ENCODE measurements around the gene GBP1.
"Not testable (repeated sequence)": the region's sequence is repeated elsewhere in the genome, so short reads cannot be mapped to it uniquely, and the experiment has no call there.

GBP1 gene

GRCh38 chr1:89051955-89052312 lies 13.1 kb downstream of the GBP1 start:
- no peak for DNase-seq

GRCh38 chr1:89051300-89051954 lies 13.6 kb downstream of the GBP1 start:
- DNase-seq = no peak

GRCh38 chr1:89050649-89051033 lies 14.4 kb downstream of the GBP1 start:
- DNase-seq = no peak

- not testable (repeated sequence) for DNase-seq
Observed at GRCh38 chr1:89049901-89050648, 14.9 kb downstream of the GBP1 start.

- not testable (repeated sequence) for DNase-seq
Observed at GRCh38 chr1:89049187-89049586, 15.8 kb downstream of the GBP1 start.

GRCh38 chr1:89047734-89048133 lies 17.3 kb downstream of the GBP1 start:
- no peak for DNase-seq

GRCh38 chr1:89046318-89047183 lies 18.5 kb downstream of the GBP1 start:
- DNase-seq = not testable (repeated sequence)

- no peak for DNase-seq
Observed at GRCh38 chr1:89044970-89045721, 19.9 kb downstream of the GBP1 start.

GRCh38 chr1:89043940-89044339 lies 21.1 kb downstream of the GBP1 start:
- DNase-seq = no peak

- DNase-seq = no peak
Observed at GRCh38 chr1:89042491-89042890, 22.5 kb downstream of the GBP1 start.

GRCh38 chr1:89041721-89042120 lies 23.3 kb downstream of the GBP1 start:
- no peak for DNase-seq

- no peak for DNase-seq
Observed at GRCh38 chr1:89041119-89041641, 23.8 kb downstream of the GBP1 start.

GRCh38 chr1:89040315-89040626 lies 24.7 kb downstream of the GBP1 start:
- no peak for DNase-seq

GRCh38 chr1:89037186-89037585 lies 27.8 kb downstream of the GBP1 start:
- DNase-seq = no peak

GRCh38 chr1:89035080-89035479 lies 29.9 kb downstream of the GBP1 start:
- DNase-seq = no peak

- DNase-seq = not testable (repeated sequence)
Observed at GRCh38 chr1:89034004-89034403, 31.0 kb downstream of the GBP1 start.

- DNase-seq = not testable (repeated sequence)
Observed at GRCh38 chr1:89029051-89029450, 36.0 kb downstream of the GBP1 start.

GRCh38 chr1:89025928-89026327 lies 39.1 kb downstream of the GBP1 start:
- DNase-seq = no peak

GRCh38 chr1:89023026-89023425 lies 42.0 kb downstream of the GBP1 start:
- DNase-seq = no peak

GRCh38 chr1:89022167-89022959 lies 42.6 kb downstream of the GBP1 start, which contains the start of gene GBP3:
Gene GBP3 (minus strand): TSS chr1:89022866. CDS start chr1:89020721, 2,145 bp downstream.
- DNase-seq = peak; percentile 35

- not testable (repeated sequence) for DNase-seq
Observed at GRCh38 chr1:89018318-89018717, 46.7 kb downstream of the GBP1 start.
